ENCODE data around the gene TMTC4. TPM values are rescaled to one million over a fixed set of nuclear protein-coding genes. Genes with fewer than 3 reads are reported as not detected.
"Not testable (repeated sequence)": the region's sequence is repeated elsewhere in the genome, so short reads cannot be mapped to it uniquely, and the experiment has no call there.

TMTC4 gene
- total RNA-seq, 2 experiments from 2014 or later = 15.2 to 16.8 TPM

- CTCF ChIA-PET = interaction anchor here (1.5 kb wide), 1 partner anchor 9 kb away, joined by 3 read pairs; the partner anchor contains the start of gene GGACT
- POLR2A ChIA-PET = no interaction called here
These were observed 77.3 kb downstream of the TMTC4 start for GRCh38 chr13:100597253-100597652.

DNA sequence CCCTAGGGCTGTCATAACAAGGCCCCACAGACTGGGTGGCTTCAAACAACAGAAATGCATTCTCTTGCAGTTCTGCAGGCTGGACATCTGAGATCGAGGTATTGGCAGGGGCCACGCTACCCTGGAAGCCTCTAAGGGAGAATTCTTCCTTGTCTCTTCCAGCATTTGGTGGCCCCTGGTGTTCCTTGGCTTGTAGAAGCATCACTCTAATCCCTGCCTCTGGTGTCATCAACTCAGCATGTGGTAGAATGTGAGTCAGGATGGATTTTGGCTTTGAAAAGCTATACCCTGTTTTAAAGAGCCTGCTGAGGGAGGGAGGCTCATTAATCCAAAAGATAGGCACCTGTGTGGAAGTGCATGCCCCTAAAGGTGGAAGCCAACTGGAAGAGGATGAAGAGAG lies 78.1 kb downstream of the TMTC4 start:
- POLR2A ChIA-PET = no interaction called here

DNA sequence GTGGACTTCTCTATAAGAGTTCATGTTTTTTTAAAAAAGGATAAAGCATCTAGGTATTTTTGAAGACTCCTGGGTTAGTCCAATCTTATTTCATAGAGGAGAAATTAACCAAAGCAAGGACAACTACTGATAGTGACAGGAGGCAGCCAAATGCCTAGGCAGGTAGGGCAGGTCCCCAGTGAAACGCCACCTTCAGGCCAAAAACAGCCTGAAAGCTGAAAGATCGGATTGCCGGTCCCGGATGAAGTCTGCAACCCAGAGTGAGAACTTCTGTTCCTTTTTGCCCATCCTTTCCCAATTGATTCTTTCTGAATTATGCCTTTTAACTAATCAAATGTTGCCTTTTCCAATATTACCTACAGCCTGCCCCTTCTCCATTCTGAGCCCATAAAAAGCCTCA lies 79.9 kb downstream of the TMTC4 start:
- CTCF ChIA-PET = no interaction called here
- POLR2A ChIA-PET = no interaction called here

More for the DNA sequence above, 78.1 kb downstream of the TMTC4 start:
- CTCF ChIA-PET = no interaction called here

- CTCF ChIA-PET = no interaction called here
- POLR2A ChIA-PET = no interaction called here
These were observed 80.3 kb downstream of the TMTC4 start for GRCh38 chr13:100594255-100594654.

DNA sequence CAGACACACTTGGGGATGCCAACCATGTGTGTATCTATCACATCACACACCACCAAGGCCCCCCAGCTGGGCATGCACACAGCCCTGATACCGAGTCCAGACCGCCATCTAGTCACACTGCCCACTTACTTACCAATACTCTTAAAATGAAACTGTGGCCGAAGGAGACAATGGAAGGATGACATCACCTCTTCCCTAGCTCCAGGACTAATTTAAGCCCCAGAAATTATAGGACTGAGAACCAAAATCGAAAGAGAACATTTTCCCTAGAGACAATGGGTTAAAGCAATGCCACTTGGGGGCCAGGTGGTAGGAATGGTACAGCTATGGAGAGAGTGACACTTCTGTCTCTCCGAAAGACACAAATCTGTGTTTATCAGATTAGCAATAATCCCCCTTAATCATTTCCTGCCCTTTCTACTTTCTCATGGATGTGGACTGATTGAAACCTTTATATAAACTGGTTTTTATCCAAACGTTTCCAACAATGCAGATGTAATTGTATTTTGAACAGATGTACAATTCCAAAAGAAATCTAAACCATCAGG lies 85.3 kb downstream of the TMTC4 start:
- ChIA-PET CTCF (interaction anchor here (0.9 to 1.4 kb wide), 2 partner anchors 9 to 16 kb away, joined by 3 to 5 read pairs; no protein-coding TSS in a partner anchor), POLR2A (no interaction called here)

GRCh38 chr13:100588331-100589177 lies 86.0 kb downstream of the TMTC4 start, which contains the start of gene GGACT:
GGACT (minus strand) TSS chr13:100588789; CDS start chr13:100532591, 56,198 bp downstream.
- POLR2A ChIA-PET = interaction anchor here (1.2 kb wide), 1 partner anchor 86 kb away, joined by 6 read pairs; the partner anchor contains the start of gene TMTC4

GRCh38 chr13:100584896-100585295 lies 89.7 kb downstream of the TMTC4 start:
- POLR2A ChIA-PET = no interaction called here

More at GRCh38 chr13:100588331-100589177, 86.0 kb downstream of the TMTC4 start, which contains the start of gene GGACT:
- CTCF ChIA-PET = interaction anchor here (0.8 to 1.4 kb wide), 3 partner anchors 9 to 16 kb away, joined by 3 to 5 read pairs (median 3); no protein-coding TSS in a partner anchor

GRCh38 chr13:100581504-100581903 lies 93.1 kb downstream of the TMTC4 start:
- CTCF ChIA-PET = no interaction called here

More at GRCh38 chr13:100584896-100585295, 89.7 kb downstream of the TMTC4 start:
- CTCF ChIA-PET = no interaction called here

GRCh38 chr13:100581030-100581429 lies 93.6 kb downstream of the TMTC4 start:
- POLR2A ChIA-PET = no interaction called here
- CTCF ChIA-PET = no interaction called here

More at GRCh38 chr13:100581504-100581903, 93.1 kb downstream of the TMTC4 start:
- POLR2A ChIA-PET = no interaction called here

- ChIA-PET CTCF (no interaction called here), POLR2A (no interaction called here)
These were observed 94.5 kb downstream of the TMTC4 start for GRCh38 chr13:100580045-100580444.

- POLR2A ChIA-PET, CTCF ChIA-PET: not testable (repeated sequence)
These were observed 97.4 kb downstream of the TMTC4 start for GRCh38 chr13:100577239-100577638.

- CTCF ChIA-PET = interaction anchor here (0.6 to 2.6 kb wide), 8 partner anchors 13 to 554 kb away, joined by 3 to 14 read pairs (median 4); partner anchors contain the start of gene TMTC4
- POLR2A ChIA-PET = no interaction called here
These were observed 101.5 kb downstream of the TMTC4 start for GRCh38 chr13:100573121-100573520.

DNA sequence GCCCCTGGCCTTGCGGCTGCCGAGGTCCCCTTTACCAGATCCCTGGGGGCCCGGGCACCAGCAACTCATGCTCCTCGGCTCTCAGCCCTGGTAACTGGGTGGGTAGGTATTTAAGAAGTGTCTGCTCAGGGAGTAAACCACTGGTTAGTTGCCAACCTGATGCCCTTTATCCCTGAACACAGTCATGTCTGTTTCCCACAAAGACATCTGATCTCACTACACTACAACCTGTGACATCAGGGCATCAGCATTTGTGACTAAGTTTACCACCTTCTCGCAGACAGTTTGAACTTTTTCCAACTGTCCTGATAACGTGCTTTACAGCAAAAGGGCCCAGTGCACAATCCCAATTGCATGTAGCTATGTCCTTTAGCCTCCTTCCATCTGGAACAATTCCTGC lies 108.1 kb downstream of the TMTC4 start:
- ChIA-PET POLR2A (no interaction called here), CTCF (no interaction called here)

GRCh38 chr13:100565286-100565685 lies 109.3 kb downstream of the TMTC4 start:
- ChIA-PET CTCF (no interaction called here), POLR2A (interaction anchor here (0.6 kb wide), 2 partner anchors 12 to 34 kb away, joined by 5 to 7 read pairs; no protein-coding TSS in a partner anchor)

- POLR2A ChIA-PET = interaction anchor here (0.6 kb wide), 1 partner anchor 11 kb away, joined by 5 read pairs; no protein-coding TSS in a partner anchor
These were observed 110.0 kb downstream of the TMTC4 start for GRCh38 chr13:100564444-100565223.

GRCh38 chr13:100563779-100564178 lies 110.8 kb downstream of the TMTC4 start:
- POLR2A ChIA-PET = no interaction called here
- CTCF ChIA-PET = no interaction called here

More at GRCh38 chr13:100564444-100565223, 110.0 kb downstream of the TMTC4 start:
- CTCF ChIA-PET = no interaction called here

GRCh38 chr13:100561599-100562204 lies 112.9 kb downstream of the TMTC4 start:
- ChIA-PET CTCF (no interaction called here), POLR2A (interaction anchor here (0.7 kb wide), 1 partner anchor 169 kb away, joined by 3 read pairs; no protein-coding TSS in a partner anchor)

DNA sequence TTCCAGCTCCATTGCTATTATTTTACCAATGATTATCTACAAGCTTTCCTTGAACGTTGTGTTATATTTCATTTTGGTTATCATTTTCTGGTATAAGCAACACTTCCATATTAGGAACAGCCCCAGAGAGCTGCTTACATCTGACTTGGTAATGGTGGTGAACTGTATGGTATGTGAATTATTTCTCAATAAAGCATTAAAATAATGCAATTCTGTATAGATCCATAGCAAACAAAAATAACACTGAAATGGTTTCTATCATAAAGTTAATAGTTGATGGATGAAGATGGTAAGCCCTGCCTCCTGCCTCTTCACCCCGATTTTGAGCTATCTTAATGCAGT lies 113.5 kb downstream of the TMTC4 start:
- POLR2A ChIA-PET = no interaction called here
- CTCF ChIA-PET = no interaction called here

GRCh38 chr13:100560498-100561157 lies 114.0 kb downstream of the TMTC4 start:
- POLR2A ChIA-PET = no interaction called here
- CTCF ChIA-PET = no interaction called here
